ENCODE measurements around the gene GLP1R.

DNA sequence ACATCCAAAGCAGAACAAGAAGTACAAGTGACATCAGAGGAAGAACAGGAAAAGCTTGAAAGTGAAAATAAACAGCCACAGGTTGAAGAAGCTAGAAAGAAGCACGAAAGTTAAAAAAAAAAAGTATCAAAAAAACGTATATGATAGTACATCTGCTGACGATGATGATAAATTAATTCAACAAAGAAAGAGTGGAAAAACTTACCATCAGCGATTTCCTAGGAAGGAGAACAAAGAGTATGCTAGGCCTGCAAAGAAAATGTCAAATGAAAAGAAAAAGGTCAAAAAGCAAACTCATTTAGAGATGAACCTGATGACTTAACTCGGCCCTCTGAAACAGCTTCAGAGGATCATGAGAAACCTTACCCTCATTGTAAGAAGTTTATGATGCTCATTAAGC, 62.7 kb downstream of the GLP1R start:
- TF ChIP-seq EZH2 (IDR thresholded peaks at IDR 0.05; ENCODE audit: low read length) (no peak), CTCF (optimal IDR thresholded peaks at IDR 0.05 in 1 of 3, IDR thresholded peaks at IDR 0.05 in 1 of 3, conservative IDR thresholded peaks at IDR 0.05 in 1 of 3; ENCODE audit: extremely low read depth in 1 of 3, insufficient read depth in 2 of 3, low read length in 3 of 3) (no peak)

Measured in keratinocyte (primary cell).